Liver (tissue), 3 donors: Measurements from ENCODE around the gene PFDN4.

Experiments used
- CTCF ChIP-seq: fragments of 150-350 bp; IDR thresholded peaks from 2 replicates; pipeline ENCODE4 v1.5.1; 2017; ENCODE audit warnings: improper control_type of control experiment, low read depth, low read length; ENCODE audit not compliant: missing input control
- GABPA ChIP-seq, 2 donors: IDR thresholded peaks in 1 of 2; conservative IDR thresholded peaks in 1 of 2; 2 replicates each; pipeline ENCODE4 v1.6.1; 2016; ENCODE audit warnings: antibody characterized with exemption in 2 of 2, mild to moderate bottlenecking in 1 of 2, moderate library complexity in 1 of 2
- RAD21 ChIP-seq, 2 donors: IDR thresholded peaks; 2 replicates each; pipeline ENCODE4 v1.6.1; 2016; ENCODE audit warnings: antibody characterized with exemption in 2 of 2, mild to moderate bottlenecking in 2 of 2
- REST ChIP-seq: IDR thresholded peaks from 2 replicates; pipeline ENCODE4 v1.6.1; 2016; ENCODE audit warnings: antibody characterized with exemption, mild to moderate bottlenecking
- RXRA ChIP-seq, 2 donors: IDR thresholded peaks; 2 replicates each; pipeline ENCODE4 v1.6.1; 2017 to 2018; ENCODE audit warnings: antibody characterized with exemption in 2 of 2, mild to moderate bottlenecking in 1 of 2
- SP1 ChIP-seq: IDR thresholded peaks from 2 replicates; pipeline ENCODE4 v1.6.1; 2018; ENCODE audit warnings: antibody characterized with exemption, mild to moderate bottlenecking
- YY1 ChIP-seq: IDR thresholded peaks from 2 replicates; pipeline ENCODE4 v1.6.1; 2016; ENCODE audit warnings: antibody characterized with exemption, mild to moderate bottlenecking
- ZBTB33 ChIP-seq: IDR thresholded peaks from 2 replicates; pipeline ENCODE4 v1.6.1; 2016; ENCODE audit warnings: antibody characterized with exemption
- TF ChIP-seq, protein P1 (sequence below): IDR thresholded peaks from 2 replicates; pipeline ENCODE4 v1.6.1; 2016; ENCODE audit warnings: antibody characterized with exemption
- donor health status: healthy.
- donor health status: healthy.

DNA sequence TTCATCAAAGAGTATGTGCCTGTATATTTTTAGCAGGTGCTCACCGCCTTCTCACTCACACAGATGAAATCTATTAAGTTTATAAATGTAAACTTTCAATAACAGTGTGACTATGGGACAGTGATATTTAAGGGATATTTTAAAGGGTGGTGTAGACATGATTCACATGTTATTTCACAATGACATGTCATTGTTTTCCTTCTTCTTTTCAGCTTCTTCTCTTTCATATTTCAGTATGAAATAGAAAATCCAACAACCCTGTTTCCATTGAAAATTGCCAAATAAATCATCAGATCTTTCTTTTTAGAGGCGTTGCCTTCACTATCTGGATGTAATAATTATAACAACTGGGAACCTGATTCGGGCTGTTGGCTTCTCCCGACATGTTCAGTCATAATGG is 54.8 kb downstream of the PFDN4 start:
- TF ChIP-seq SP1 (no peak), CTCF (no peak), YY1 (no peak), RXRA (IDR thresholded peaks at IDR 0.05) (no peak), REST (no peak), RAD21 (IDR thresholded peaks at IDR 0.05) (no peak), GABPA (IDR thresholded peaks at IDR 0.05 in 1 of 2, conservative IDR thresholded peaks at IDR 0.05 in 1 of 2) (no peak), ZBTB33 (no peak)
- TF ChIP-seq, protein P1, sequence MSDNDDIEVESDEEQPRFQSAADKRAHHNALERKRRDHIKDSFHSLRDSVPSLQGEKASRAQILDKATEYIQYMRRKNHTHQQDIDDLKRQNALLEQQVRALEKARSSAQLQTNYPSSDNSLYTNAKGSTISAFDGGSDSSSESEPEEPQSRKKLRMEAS: no peak
